A549 (cell line): ENCODE data around the gene KRTAP17-1. TPM values are rescaled to one million over a fixed set of nuclear protein-coding genes. Genes with fewer than 3 reads are reported as not detected.

Source experiments
- ATAC-seq, 2 experiments: fragments of 200-7000 bp in 1 of 2; fragments of >200 bp in 1 of 2; cut with Nextera tagmentation in 1 of 2; cut with Tn5 transposase in 1 of 2; 3 replicates each; pipeline versions ENCODE4 v1.8.0 to v1.9.1; 2018 to 2020; ENCODE audit warnings: mild to moderate bottlenecking in 1 of 2, moderate library complexity in 1 of 2
- CTCF ChIA-PET: fragments of 300-600 bp; sonication (Branson Sonifier 250); formaldehyde crosslinking; extraction: SDS; loops from one replicate; lab custom pipeline; 2021; ENCODE audit warnings: antibody characterized with exemption, inconsistent platforms; lab: Yijun Ruan, JAX
- POLR2A ChIA-PET: fragments of 350-600 bp; formaldehyde crosslinking; extraction: SDS; loops from one replicate; lab custom pipeline; 2021; ENCODE audit warnings: antibody characterized with exemption, inconsistent platforms; lab: Yijun Ruan, JAX
- DNase-seq, 2 experiments: peaks; one replicate each; pipeline versions ENCODE4 v3.0.0 to v3.0.0-alpha.2; 2011 to 2016; ENCODE audit warnings: low read depth in 1 of 2, low spot score in 1 of 2
- FAIRE-seq: peaks from 2 replicates; lab custom pipeline; 2011; peaks lifted over from hg19 to GRCh38; lab: Jason Lieb, UNC
- H3K27ac ChIP-seq, 2 experiments: fragments of >200 bp; sonication (Bioruptor Twin); formaldehyde crosslinking; 3 replicates each; pipeline ENCODE4 v1.5.1; 2016 to 2017
- H3K4me1 ChIP-seq: fragments of >200 bp; sonication (Bioruptor Twin); formaldehyde crosslinking; 3 replicates; pipeline ENCODE4 v1.6.1; 2016
- H3K4me2 ChIP-seq: fragments of >200 bp; sonication (Bioruptor Twin); formaldehyde crosslinking; 3 replicates; pipeline ENCODE4 v1.6.1; 2016
- H3K4me3 ChIP-seq: fragments of >200 bp; sonication (Bioruptor Twin); formaldehyde crosslinking; 3 replicates; pipeline ENCODE4 v1.5.1; 2016
- H3K9me3 ChIP-seq: fragments of >200 bp; sonication (Bioruptor Twin); formaldehyde crosslinking; 3 replicates; pipeline ENCODE4 v1.6.1; 2016
- BCL3 ChIP-seq: fragments of >200 bp; sonication (Bioruptor Twin); formaldehyde crosslinking; IDR thresholded peaks from 3 replicates; pipeline ENCODE4 v1.6.1; 2016
- BHLHE40 ChIP-seq: IDR thresholded peaks from 2 replicates; pipeline ENCODE4 v1.6.1; 2012; ENCODE audit warnings: low read depth, low read length, inconsistent platforms
- CBX8 ChIP-seq: fragments of 200-600 bp; sonication (generic); IDR thresholded peaks from 2 replicates; pipeline ENCODE4 v1.6.1; 2016
- CHD4 ChIP-seq: fragments of 200-600 bp; sonication (generic); IDR thresholded peaks from 2 replicates; pipeline ENCODE4 v1.6.1; 2016; ENCODE audit warnings: antibody characterized with exemption, mild to moderate bottlenecking, borderline replicate concordance
- EHF ChIP-seq: fragments of 250-450 bp; sonication (Bioruptor Pico); IDR thresholded peaks from 2 replicates; pipeline ENCODE4 v1.5.0; 2020; ENCODE audit warnings: mild to moderate bottlenecking
- FOSB ChIP-seq: fragments of 250-450 bp; sonication (Bioruptor Pico); IDR thresholded peaks from 2 replicates; pipeline ENCODE4 v1.5.0; 2020; ENCODE audit warnings: mild to moderate bottlenecking, moderate library complexity
- HOXB5 ChIP-seq: fragments of 250-450 bp; sonication (Bioruptor Pico); IDR thresholded peaks from 2 replicates; pipeline ENCODE4 v1.5.0; 2020; ENCODE audit warnings: mild to moderate bottlenecking, moderate library complexity
- JUNB ChIP-seq: fragments of >200 bp; sonication (Bioruptor Twin); formaldehyde crosslinking; IDR thresholded peaks from 2 replicates; pipeline ENCODE4 v1.6.1; 2016
- MYC ChIP-seq: IDR thresholded peaks from 2 replicates; pipeline ENCODE4 v1.6.1; 2012; ENCODE audit warnings: mild to moderate bottlenecking, inconsistent platforms, low read length, improper control_type of control experiment, borderline replicate concordance
- NFE2L2 ChIP-seq: fragments of 150-350 bp; conservative IDR thresholded peaks from 2 replicates; pipeline ENCODE4 v1.6.1; 2014; ENCODE audit warnings: low read length
- NPAS2 ChIP-seq: fragments of 250-450 bp; sonication (Bioruptor Pico); IDR thresholded peaks from 2 replicates; pipeline ENCODE4 v1.8.0; 2022; ENCODE audit warnings: mild to moderate bottlenecking, moderate library complexity, borderline replicate concordance
- PHF8 ChIP-seq: fragments of 200-600 bp; sonication (generic); IDR thresholded peaks from 2 replicates; pipeline ENCODE4 v1.6.1; 2016; ENCODE audit warnings: low read depth, mild to moderate bottlenecking, antibody characterized with exemption, moderate library complexity, borderline replicate concordance
- POLR2AphosphoS2 ChIP-seq: conservative IDR thresholded peaks from 2 replicates; pipeline ENCODE4 v1.6.1; 2012; ENCODE audit warnings: low read length, improper control_type of control experiment, inconsistent platforms
- RAD21 ChIP-seq, 2 experiments: fragments of >200 bp in 1 of 2; sonication (Bioruptor Twin) in 1 of 2; formaldehyde crosslinking in 1 of 2; IDR thresholded peaks in 1 of 2; conservative IDR thresholded peaks in 1 of 2; 2 replicates in 1 of 2; 3 replicates in 1 of 2; pipeline ENCODE4 v1.6.1; 2012 to 2018; ENCODE audit warnings: inconsistent platforms in 1 of 2
- RCOR1 ChIP-seq: fragments of 150-350 bp; IDR thresholded peaks from 2 replicates; pipeline ENCODE4 v1.6.1; 2014; ENCODE audit warnings: antibody characterized with exemption, low read length, low read depth
- REST ChIP-seq: fragments of 200-600 bp; sonication (generic); IDR thresholded peaks from 2 replicates; pipeline ENCODE4 v1.6.1; 2016; ENCODE audit warnings: antibody characterized with exemption, mild to moderate bottlenecking, moderate library complexity
- RFX5 ChIP-seq: fragments of 450-650 bp; IDR thresholded peaks from 2 replicates; pipeline ENCODE4 v1.7.1; 2014; ENCODE audit warnings: antibody characterized with exemption, mild to moderate bottlenecking, moderate library complexity
- SMC3 ChIP-seq: fragments of >200 bp; sonication (Bioruptor Twin); formaldehyde crosslinking; IDR thresholded peaks from 3 replicates; pipeline ENCODE4 v1.6.1; 2018; ENCODE audit warnings: inconsistent platforms
- TP53 ChIP-seq: fragments of 250-450 bp; sonication (Bioruptor Pico); IDR thresholded peaks from 2 replicates; pipeline ENCODE4 v1.5.0; 2021; ENCODE audit warnings: mild to moderate bottlenecking, moderate library complexity
- ZC3H11A ChIP-seq: fragments of 450-650 bp; IDR thresholded peaks from 2 replicates; pipeline ENCODE4 v1.6.1; 2014; ENCODE audit warnings: antibody characterized with exemption, mild to moderate bottlenecking
- ZNF302 ChIP-seq: fragments of 250-450 bp; sonication (Bioruptor Pico); IDR thresholded peaks from 2 replicates; pipeline ENCODE4 v1.9.0; 2021; ENCODE audit warnings: inconsistent platforms, mild to moderate bottlenecking, moderate library complexity
- ZSCAN20 ChIP-seq: fragments of 250-450 bp; sonication (Bioruptor Pico); IDR thresholded peaks from 2 replicates; pipeline ENCODE4 v1.8.0; 2022; ENCODE audit warnings: mild to moderate bottlenecking, moderate library complexity
- WGBS: methylation state at CpG from one replicate; pipeline ENCODE4 v1.1.6; 2017; ENCODE audit errors: missing lambda C conversion rate; 5-methylcytosine and 5-hydroxymethylcytosine counted together
- polyA plus RNA-seq, 4 experiments: library from polyadenylated mRNA; depleted of rRNA in 3 of 4; stranded (reverse); fragments of >200 nt; fragmentation: RNase III in 1 of 4; extraction: RNeasy Plus Mini Kit Qiagen cat#74134 plus additional on column Dnase treatment in 1 of 4; gene quantifications; 2 replicates in 3 of 4; 3 replicates in 1 of 4; pipeline ENCODE4 v1.2.3, GENCODE V29; 2011 to 2017

Gene KRTAP17-1
- polyA plus RNA-seq, 2 of the 4 experiments (the other 2 are of a cell fraction), result not detected

GRCh38 chr17:41327411-41328120, 12.1 kb upstream of the KRTAP17-1 start (continued):
- TF ChIP-seq REST, result no peak

GRCh38 chr17:41326173-41327145, 10.9 kb upstream of the KRTAP17-1 start:
- H3K27ac ChIP-seq, result peak overlapping the region in 1 of 2 experiments; percentile 17; a peak in 1 of 6 replicates
- ATAC-seq (no peak), DNase-seq (no peak), FAIRE-seq (no peak)
- H3K4me3 ChIP-seq, result no peak overlapping the region
- POLR2A ChIA-PET, result no interaction called here
- H3K4me2 ChIP-seq, result no peak overlapping the region
- H3K9me3 ChIP-seq, result no peaks in the 10 kb centered on the region
- WGBS, result 80% methylated on average over 18 of the region's 18 CpGs
- CTCF ChIA-PET, result interaction anchor here (1.2 kb wide), 1 partner anchor 222 kb away, joined by 5 read pairs; no protein-coding TSS in a partner anchor
- no peaks in the 10 kb centered on the region for H3K4me1 ChIP-seq
- TF ChIP-seq RAD21 (conservative IDR thresholded peaks at IDR 0.05 in 1 of 2, IDR thresholded peaks at IDR 0.05 in 1 of 2) (peak in 1 of 2 experiments; percentile 17; a peak in 1 of 5 replicates), EHF (CRISPR knock-in tag) (no peak), NFE2L2 (no peak)
- TF ChIP-seq, all 56 proteins: peak for 1

GRCh38 chr17:41325611-41326010, 10.1 kb upstream of the KRTAP17-1 start:
- DNase-seq, result no peak
- TF ChIP-seq ZSCAN20 (CRISPR knock-in tag), result no peak
- TF ChIP-seq RFX5, result no peak
- no peak for TF ChIP-seq SMC3
- no peak for TF ChIP-seq POLR2AphosphoS2
- no peak for ATAC-seq
- Histone ChIP-seq H3K27ac (no peak overlapping the region; a peak in 1 of 6 replicates), H3K9me3 (peaks cover 3% of the 10 kb centered on the region; the same call in 2 of the 3 replicates), H3K4me3 (no peak overlapping the region), H3K4me2 (no peak overlapping the region), H3K4me1 (no peaks in the 10 kb centered on the region)
- WGBS, result 100% methylated on average over 2 of the region's 6 CpGs
- POLR2A ChIA-PET, result no interaction called here
- CTCF ChIA-PET, result interaction anchor here (0.5 to 1.2 kb wide), 3 partner anchors 30 to 323 kb away, joined by 3 to 5 read pairs (median 5); no protein-coding TSS in a partner anchor
- no peak for FAIRE-seq

- no peak for DNase-seq
- POLR2A ChIA-PET, result no interaction called here
- CTCF ChIA-PET, result interaction anchor here (0.5 to 1.2 kb wide), 3 partner anchors 30 to 323 kb away, joined by 3 to 5 read pairs (median 5); no protein-coding TSS in a partner anchor
- H3K27ac ChIP-seq, result no peak overlapping the region
- no peak for FAIRE-seq
- H3K4me2 ChIP-seq, result no peak overlapping the region
- TF ChIP-seq BCL3 (no peak), BHLHE40 (no peak), NPAS2 (CRISPR knock-in tag) (no peak), TP53 (CRISPR knock-in tag) (no peak), FOSB (CRISPR knock-in tag) (no peak), JUNB (no peak), HOXB5 (CRISPR knock-in tag) (no peak), ZNF302 (CRISPR knock-in tag) (no peak), PHF8 (no peak), RCOR1 (no peak), CHD4 (no peak), CBX8 (no peak), ZC3H11A (no peak), EHF (CRISPR knock-in tag) (no peak), MYC (no peak)
- H3K9me3 ChIP-seq, result peaks cover 7% of the 10 kb centered on the region
- 82% methylated on average over 10 of the region's 10 CpGs for WGBS
- H3K4me3 ChIP-seq, result no peak overlapping the region
- no peaks in the 10 kb centered on the region for H3K4me1 ChIP-seq
- ATAC-seq, result no peak
These were observed 9.6 kb upstream of the KRTAP17-1 start for GRCh38 chr17:41325126-41325525.
